HepG2 (cell line): ENCODE data around the gene ALDH4A1. TPM values are rescaled to one million over a fixed set of nuclear protein-coding genes. Genes with fewer than 3 reads are reported as not detected.

ENCODE experiments used
- ARID2 ChIP-seq: sonication (generic); formaldehyde crosslinking; IDR thresholded peaks from 2 replicates; pipeline ENCODE4 v1.8.1; 2022; ENCODE audit warnings: mild to moderate bottlenecking, missing genetic modification reagents, borderline replicate concordance
- CBX2 ChIP-seq, 2 experiments: fragments of 200-600 bp in 1 of 2; sonication (generic); formaldehyde crosslinking in 1 of 2; IDR thresholded peaks; 2 replicates each; pipeline versions ENCODE4 v1.7.0 to v1.8.1; 2018 to 2022; ENCODE audit warnings: low read depth in 2 of 2, low read length in 1 of 2, mild to moderate bottlenecking in 1 of 2, missing genetic modification reagents in 1 of 2
- HOXA9 ChIP-seq: sonication (generic); formaldehyde crosslinking; IDR thresholded peaks from 2 replicates; pipeline ENCODE4 v1.8.1; 2022; ENCODE audit warnings: missing genetic modification reagents, mild to moderate bottlenecking, moderate library complexity, borderline replicate concordance
- JARID2 ChIP-seq: sonication (generic); formaldehyde crosslinking; IDR thresholded peaks from 2 replicates; pipeline ENCODE4 v1.8.1; 2023; ENCODE audit warnings: missing genetic modification reagents, inconsistent platforms; ENCODE audit not compliant: insufficient replicate concordance
- SIX4 ChIP-seq: sonication (generic); formaldehyde crosslinking; IDR thresholded peaks from 2 replicates; pipeline ENCODE4 v1.4.0; 2020; ENCODE audit warnings: missing genetic modification reagents
- SMARCE1 ChIP-seq: fragments of 450-650 bp; IDR thresholded peaks from 2 replicates; pipeline ENCODE4 v1.6.1; 2017; ENCODE audit warnings: borderline replicate concordance
- SNAI1 ChIP-seq: sonication (generic); formaldehyde crosslinking; IDR thresholded peaks from 2 replicates; pipeline ENCODE4 v1.5.0; 2020; ENCODE audit warnings: mild to moderate bottlenecking, missing genetic modification reagents, borderline replicate concordance
- THYN1 ChIP-seq: sonication (generic); formaldehyde crosslinking; IDR thresholded peaks from 2 replicates; pipeline ENCODE4 v1.8.1; 2023; ENCODE audit warnings: low read depth, mild to moderate bottlenecking, moderate library complexity, missing genetic modification reagents, borderline replicate concordance
- XRCC5 ChIP-seq: fragments of 200-400 bp; formaldehyde crosslinking; optimal IDR thresholded peaks from 2 replicates; pipeline ENCODE3; 2017; ENCODE audit warnings: mild to moderate bottlenecking, low read length
- ZMYM3 ChIP-seq: sonication (generic); formaldehyde crosslinking; IDR thresholded peaks from 2 replicates; pipeline ENCODE4 v1.5.1; 2020; ENCODE audit warnings: mild to moderate bottlenecking, missing genetic modification reagents
- ZNF101 ChIP-seq: sonication (generic); formaldehyde crosslinking; IDR thresholded peaks from 2 replicates; pipeline ENCODE4 v1.4.0; 2020; ENCODE audit warnings: mild to moderate bottlenecking, low read depth, missing genetic modification reagents, borderline replicate concordance
- ZNF121 ChIP-seq: sonication (generic); formaldehyde crosslinking; IDR thresholded peaks from 2 replicates; pipeline ENCODE4 v1.5.0; 2020; ENCODE audit warnings: mild to moderate bottlenecking, missing genetic modification reagents
- ZNF569 ChIP-seq: sonication (generic); formaldehyde crosslinking; IDR thresholded peaks from 2 replicates; pipeline ENCODE4 v1.5.0; 2020; ENCODE audit warnings: mild to moderate bottlenecking, missing genetic modification reagents, moderate library complexity, borderline replicate concordance
- ZNF713 ChIP-seq: sonication (generic); formaldehyde crosslinking; IDR thresholded peaks from 2 replicates; pipeline ENCODE4 v1.4.0; 2020; ENCODE audit warnings: mild to moderate bottlenecking, missing genetic modification reagents
- ZNF724P ChIP-seq: sonication (generic); formaldehyde crosslinking; IDR thresholded peaks from 2 replicates; pipeline ENCODE4 v1.8.0; 2022; ENCODE audit warnings: missing genetic modification reagents, borderline replicate concordance
- ZNF749 ChIP-seq: sonication (generic); formaldehyde crosslinking; IDR thresholded peaks from 2 replicates; pipeline ENCODE4 v1.8.0; 2022; ENCODE audit warnings: mild to moderate bottlenecking, missing genetic modification reagents, moderate library complexity, borderline replicate concordance
- polyA plus RNA-seq, 8 experiments: library from polyadenylated mRNA; depleted of rRNA in 3 of 8; stranded (reverse) in 7 of 8; unstranded in 1 of 8; fragments of >200 nt; fragmentation: Illumina TruSeq in 4 of 8; extraction: Trizol in 4 of 8; gene quantifications; 2 replicates each; pipeline versions ENCODE4 v1.2.1 to v1.2.3, GENCODE V29; 2011 to 2016; ENCODE audit warnings: low read depth in 4 of 8, missing spikeins in 1 of 8, mixed read lengths in 1 of 8; ENCODE audit not compliant: insufficient read depth in 1 of 8
- total RNA-seq, 5 experiments: library from RNA; depleted of rRNA; stranded (reverse); fragments of >200 nt; fragmentation: Illumina TruSeq; extraction: Trizol; gene quantifications; 2 replicates each; pipeline ENCODE4 v1.2.3, GENCODE V29; 2016; ENCODE audit warnings: low read depth in 1 of 5
- TF ChIP-seq, protein P1 (sequence below), 2 experiments: sonication (generic) in 1 of 2; formaldehyde crosslinking in 1 of 2; IDR thresholded peaks; 2 replicates each; pipeline versions ENCODE4 v1.4.0 to v1.6.1; 2018 to 2020; ENCODE audit warnings: missing genetic modification reagents in 2 of 2, borderline replicate concordance in 1 of 2, low read depth in 1 of 2, mild to moderate bottlenecking in 1 of 2, missing biosample characterization in 1 of 2
- TF ChIP-seq, protein P2 (sequence below): sonication (generic); formaldehyde crosslinking; IDR thresholded peaks from 2 replicates; pipeline ENCODE4 v1.8.1; 2022; ENCODE audit warnings: mild to moderate bottlenecking, missing genetic modification reagents
- TF ChIP-seq, protein P3 (sequence below): sonication (generic); formaldehyde crosslinking; IDR thresholded peaks from 2 replicates; pipeline ENCODE4 v1.5.0; 2020; ENCODE audit warnings: missing genetic modification reagents, mild to moderate bottlenecking, borderline replicate concordance
- TF ChIP-seq, protein P4 (sequence below): sonication (generic); formaldehyde crosslinking; conservative IDR thresholded peaks from 2 replicates; pipeline ENCODE4 v1.8.0; 2022; ENCODE audit warnings: missing genetic modification reagents
- TF ChIP-seq, protein P5 (sequence below): sonication (generic); formaldehyde crosslinking; IDR thresholded peaks from 2 replicates; pipeline ENCODE4 v1.5.1; 2020; ENCODE audit warnings: missing genetic modification reagents, mild to moderate bottlenecking, borderline replicate concordance

The ALDH4A1 gene
- total and polyA plus RNA-seq, 2 of the 13 experiments (the other 11 are each of a cell fraction or from before 2014, with no cell fraction given) = 76.4 to 240 TPM

DNA sequence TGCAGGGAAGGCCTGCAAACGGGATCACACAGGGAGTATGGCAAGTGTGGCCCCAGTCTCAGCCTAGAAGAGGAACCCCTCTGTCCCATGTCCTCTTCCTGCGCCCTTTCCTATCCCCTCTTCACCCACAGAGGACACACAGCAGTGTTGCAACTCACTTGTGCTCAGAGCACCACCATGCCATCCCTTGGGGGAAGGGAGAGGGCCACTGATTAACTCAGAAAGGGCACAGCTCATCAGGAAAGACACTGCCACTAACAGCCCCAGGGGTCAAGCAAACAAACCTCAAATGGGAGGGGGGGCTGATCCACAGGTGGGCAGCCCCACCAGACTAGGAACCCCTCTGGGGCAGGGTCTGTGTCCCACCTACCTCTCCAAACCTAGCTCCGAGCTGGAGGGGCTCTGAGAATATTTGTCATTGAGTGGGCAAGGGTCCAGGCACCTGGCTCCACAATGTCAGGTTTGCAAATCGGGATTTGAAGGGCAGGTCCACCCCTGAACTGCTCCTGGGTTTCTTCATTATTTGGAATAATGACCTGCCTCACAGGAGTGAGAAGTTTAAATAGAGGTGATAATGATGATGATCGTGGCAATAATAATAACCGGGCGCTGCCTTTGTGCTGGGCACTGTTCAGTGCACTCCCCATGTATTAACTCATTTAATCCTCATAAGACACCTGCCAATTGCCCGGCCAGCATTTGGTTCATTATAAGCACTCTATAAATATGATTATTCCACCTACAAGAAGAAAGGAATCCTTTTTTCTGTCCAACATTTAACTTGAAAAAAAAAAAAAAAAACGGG lies 1.0 kb downstream of the ALDH4A1 start (continued):
- TF ChIP-seq, protein P1, sequence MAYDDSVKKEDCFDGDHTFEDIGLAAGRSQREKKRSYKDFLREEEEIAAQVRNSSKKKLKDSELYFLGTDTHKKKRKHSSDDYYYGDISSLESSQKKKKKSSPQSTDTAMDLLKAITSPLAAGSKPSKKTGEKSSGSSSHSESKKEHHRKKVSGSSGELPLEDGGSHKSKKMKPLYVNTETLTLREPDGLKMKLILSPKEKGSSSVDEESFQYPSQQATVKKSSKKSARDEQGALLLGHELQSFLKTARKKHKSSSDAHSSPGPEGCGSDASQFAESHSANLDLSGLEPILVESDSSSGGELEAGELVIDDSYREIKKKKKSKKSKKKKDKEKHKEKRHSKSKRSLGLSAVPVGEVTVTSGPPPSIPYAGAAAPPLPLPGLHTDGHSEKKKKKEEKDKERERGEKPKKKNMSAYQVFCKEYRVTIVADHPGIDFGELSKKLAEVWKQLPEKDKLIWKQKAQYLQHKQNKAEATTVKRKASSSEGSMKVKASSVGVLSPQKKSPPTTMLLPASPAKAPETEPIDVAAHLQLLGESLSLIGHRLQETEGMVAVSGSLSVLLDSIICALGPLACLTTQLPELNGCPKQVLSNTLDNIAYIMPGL (CRISPR knock-in tag; IDR thresholded peaks at IDR 0.05; ENCODE audit: borderline replicate concordance in 1 of 2, low read depth in 1 of 2) = peak; percentile 48 to 56; a peak in 3 of 4 replicates
- TF ChIP-seq, protein P2, sequence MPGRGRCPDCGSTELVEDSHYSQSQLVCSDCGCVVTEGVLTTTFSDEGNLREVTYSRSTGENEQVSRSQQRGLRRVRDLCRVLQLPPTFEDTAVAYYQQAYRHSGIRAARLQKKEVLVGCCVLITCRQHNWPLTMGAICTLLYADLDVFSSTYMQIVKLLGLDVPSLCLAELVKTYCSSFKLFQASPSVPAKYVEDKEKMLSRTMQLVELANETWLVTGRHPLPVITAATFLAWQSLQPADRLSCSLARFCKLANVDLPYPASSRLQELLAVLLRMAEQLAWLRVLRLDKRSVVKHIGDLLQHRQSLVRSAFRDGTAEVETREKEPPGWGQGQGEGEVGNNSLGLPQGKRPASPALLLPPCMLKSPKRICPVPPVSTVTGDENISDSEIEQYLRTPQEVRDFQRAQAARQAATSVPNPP = no peak
- TF ChIP-seq, protein P3, sequence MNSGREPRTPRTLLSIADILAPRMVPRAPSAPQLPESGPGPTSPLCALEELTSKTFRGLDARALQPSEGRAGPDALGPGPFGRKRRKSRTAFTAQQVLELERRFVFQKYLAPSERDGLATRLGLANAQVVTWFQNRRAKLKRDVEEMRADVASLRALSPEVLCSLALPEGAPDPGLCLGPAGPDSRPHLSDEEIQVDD = no peak
- TF ChIP-seq ZNF101 (CRISPR knock-in tag) (no peak), ZNF569 (CRISPR knock-in tag) (no peak), ZNF724P (CRISPR knock-in tag) (no peak), ZNF713 (no peak), SIX4 (CRISPR knock-in tag) (no peak), SMARCE1 (no peak), SNAI1 (CRISPR knock-in tag) (peak; percentile 56; the same call in 1 of the 2 replicates), CBX2 (IDR thresholded peaks at IDR 0.05; ENCODE audit: low read depth, low read length) (no peak), CBX2 (CRISPR knock-in tag; IDR thresholded peaks at IDR 0.05; ENCODE audit: low read depth) (no peak), ZNF121 (no peak), JARID2 (CRISPR knock-in tag) (no peak), THYN1 (no peak), ZNF749 (no peak), ARID2 (0 out of 2 replicates have a peak, but pooled peaks have one; percentile 63), XRCC5 (peak; percentile 55), HOXA9 (no peak), ZMYM3 (peak; percentile 78)
- TF ChIP-seq, protein P4, sequence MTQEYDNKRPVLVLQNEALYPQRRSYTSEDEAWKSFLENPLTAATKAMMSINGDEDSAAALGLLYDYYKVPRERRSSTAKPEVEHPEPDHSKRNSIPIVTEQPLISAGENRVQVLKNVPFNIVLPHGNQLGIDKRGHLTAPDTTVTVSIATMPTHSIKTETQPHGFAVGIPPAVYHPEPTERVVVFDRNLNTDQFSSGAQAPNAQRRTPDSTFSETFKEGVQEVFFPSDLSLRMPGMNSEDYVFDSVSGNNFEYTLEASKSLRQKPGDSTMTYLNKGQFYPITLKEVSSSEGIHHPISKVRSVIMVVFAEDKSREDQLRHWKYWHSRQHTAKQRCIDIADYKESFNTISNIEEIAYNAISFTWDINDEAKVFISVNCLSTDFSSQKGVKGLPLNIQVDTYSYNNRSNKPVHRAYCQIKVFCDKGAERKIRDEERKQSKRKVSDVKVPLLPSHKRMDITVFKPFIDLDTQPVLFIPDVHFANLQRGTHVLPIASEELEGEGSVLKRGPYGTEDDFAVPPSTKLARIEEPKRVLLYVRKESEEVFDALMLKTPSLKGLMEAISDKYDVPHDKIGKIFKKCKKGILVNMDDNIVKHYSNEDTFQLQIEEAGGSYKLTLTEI (CRISPR knock-in tag) = no peak
- TF ChIP-seq, protein P5, sequence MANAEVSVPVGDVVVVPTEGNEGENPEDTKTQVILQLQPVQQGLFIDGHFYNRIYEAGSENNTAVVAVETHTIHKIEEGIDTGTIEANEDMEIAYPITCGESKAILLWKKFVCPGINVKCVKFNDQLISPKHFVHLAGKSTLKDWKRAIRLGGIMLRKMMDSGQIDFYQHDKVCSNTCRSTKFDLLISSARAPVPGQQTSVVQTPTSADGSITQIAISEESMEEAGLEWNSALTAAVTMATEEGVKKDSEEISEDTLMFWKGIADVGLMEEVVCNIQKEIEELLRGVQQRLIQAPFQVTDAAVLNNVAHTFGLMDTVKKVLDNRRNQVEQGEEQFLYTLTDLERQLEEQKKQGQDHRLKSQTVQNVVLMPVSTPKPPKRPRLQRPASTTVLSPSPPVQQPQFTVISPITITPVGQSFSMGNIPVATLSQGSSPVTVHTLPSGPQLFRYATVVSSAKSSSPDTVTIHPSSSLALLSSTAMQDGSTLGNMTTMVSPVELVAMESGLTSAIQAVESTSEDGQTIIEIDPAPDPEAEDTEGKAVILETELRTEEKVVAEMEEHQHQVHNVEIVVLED (CRISPR knock-in tag) = no peak
